ENCODE results near the gene FAM98C. TPM values are rescaled to one million over a fixed set of nuclear protein-coding genes. Genes with fewer than 3 reads are reported as not detected.
A peak's percentile ranks its signal among the peaks of the same experiment; 100 is the strongest.

FAM98C gene
- total and polyA plus RNA-seq, 2 of the 13 experiments (the other 11 are each of a cell fraction or from before 2014, with no cell fraction given), result 10.0 to 11.5 TPM

GRCh38 chr19:38402967-38403674 is at the start of gene FAM98C (continued):
- TF ChIP-seq HMGXB3 (CRISPR knock-in tag; IDR thresholded peaks at IDR 0.05; ENCODE audit: borderline replicate concordance), result 0 out of 2 replicates have a peak, but pooled peaks have one; percentile 30
- TF ChIP-seq TAF1 (CRISPR knock-in tag; IDR thresholded peaks at IDR 0.05), result peak; percentile 88
- TF ChIP-seq POGK (CRISPR knock-in tag; conservative IDR thresholded peaks at IDR 0.05), result peak; percentile 87; the same call in 1 of the 2 replicates
- no peak for TF ChIP-seq ZNF652 (CRISPR knock-in tag; IDR thresholded peaks at IDR 0.05; ENCODE audit: borderline replicate concordance, low read depth)
- peak; percentile 81; the same call in 1 of the 2 replicates for TF ChIP-seq ZNF788 (CRISPR knock-in tag; IDR thresholded peaks at IDR 0.05; ENCODE audit: borderline replicate concordance)
- peak; percentile 20; the same call in 1 of the 2 replicates for TF ChIP-seq ZKSCAN8 (CRISPR knock-in tag; IDR thresholded peaks at IDR 0.05; ENCODE audit: borderline replicate concordance)
- peak; percentile 64; the same call in 1 of the 2 replicates for TF ChIP-seq POLR2G (IDR thresholded peaks at IDR 0.05; ENCODE audit: low read depth, low read length)
- TF ChIP-seq KAT8 (CRISPR knock-in tag; IDR thresholded peaks at IDR 0.05), result peak; percentile 79
- 0 out of 2 replicates have a peak, but pooled peaks have one; percentile 84 for TF ChIP-seq ATF6 (CRISPR knock-in tag; conservative IDR thresholded peaks at IDR 0.05)
- TF ChIP-seq TSC22D2 (CRISPR knock-in tag; IDR thresholded peaks at IDR 0.05; ENCODE audit: borderline replicate concordance), result peak; percentile 43; the same call in 1 of the 2 replicates
- no peak for TF ChIP-seq ZNF484 (CRISPR knock-in tag; IDR thresholded peaks at IDR 0.05; ENCODE audit: borderline replicate concordance, low read depth)
- peak; percentile 89 for TF ChIP-seq ZNF343 (CRISPR knock-in tag; IDR thresholded peaks at IDR 0.05)
- TF ChIP-seq ZNF660 (CRISPR knock-in tag; IDR thresholded peaks at IDR 0.05; ENCODE audit: borderline replicate concordance, low read depth), result no peak
- 0 out of 2 replicates have a peak, but pooled peaks have one; percentile 18 for TF ChIP-seq TBP (CRISPR knock-in tag; IDR thresholded peaks at IDR 0.05)
- TF ChIP-seq ZNF451 (CRISPR knock-in tag; IDR thresholded peaks at IDR 0.05), result 0 out of 2 replicates have a peak, but pooled peaks have one; percentile 38
- peak; percentile 74 for TF ChIP-seq ZFY (CRISPR knock-in tag; IDR thresholded peaks at IDR 0.05)
- TF ChIP-seq ISX (CRISPR knock-in tag; conservative IDR thresholded peaks at IDR 0.05), result 0 out of 2 replicates have a peak, but pooled peaks have one; percentile 65
- TF ChIP-seq HOXD1 (CRISPR knock-in tag; IDR thresholded peaks at IDR 0.05), result no peak; the same call in none of the 2 replicates
- TF ChIP-seq TEAD2 (CRISPR knock-in tag; IDR thresholded peaks at IDR 0.05), result no peak
- TF ChIP-seq ZNF34 (CRISPR knock-in tag; IDR thresholded peaks at IDR 0.05; ENCODE audit: borderline replicate concordance), result 0 out of 2 replicates have a peak, but pooled peaks have one; percentile 50
